ENCODE results near the gene PTDSS2.

The PTDSS2 gene

GRCh38 chr11:486189-486588, 36.1 kb downstream of the PTDSS2 start:
- Histone ChIP-seq H3K9me2 (replicated peaks; ENCODE audit: insufficient read depth, low read length) (no peaks in the 10 kb centered on the region), H3K27me3 (replicated peaks; ENCODE audit: insufficient read depth, low read length) (no peaks in the 10 kb centered on the region), H3K4me3 (ENCODE audit: low read length) (no peak overlapping the region), H4K20me1 (ENCODE audit: insufficient read depth, low read length) (no peaks in the 10 kb centered on the region), H3K9me3 (replicated peaks; ENCODE audit: insufficient read depth, low read length) (no peaks in the 10 kb centered on the region), H3K4me1 (ENCODE audit: low read length) (no peaks in the 10 kb centered on the region), H3K27ac (ENCODE audit: low read length) (no peak overlapping the region), H3K79me2 (ENCODE audit: low read length) (no peaks in the 10 kb centered on the region), H3K36me3 (replicated peaks; ENCODE audit: insufficient read depth, low read length) (no peaks in the 10 kb centered on the region), H3K4me2 (ENCODE audit: low read depth, low read length) (no peak overlapping the region), H3F3A (ENCODE audit: insufficient read depth, low read length) (no peaks in the 10 kb centered on the region), H2AFZ (ENCODE audit: low read length) (no peak overlapping the region), H3K9ac (ENCODE audit: low read length) (no peak overlapping the region)
- DNase-seq = no peak
- TF ChIP-seq EZH2 (optimal IDR thresholded peaks at IDR 0.05; ENCODE audit: low read depth, low read length) (no peak), EZH2phosphoT487 (IDR thresholded peaks at IDR 0.05; ENCODE audit: low read length) (no peak), CTCF (IDR thresholded peaks at IDR 0.05; ENCODE audit: low read length) (no peak)

- Histone ChIP-seq H3K4me3 (ENCODE audit: low read length) (no peak overlapping the region), H3K4me2 (ENCODE audit: low read depth, low read length) (no peak overlapping the region), H4K20me1 (ENCODE audit: insufficient read depth, low read length) (no peaks in the 10 kb centered on the region), H3F3A (ENCODE audit: insufficient read depth, low read length) (no peaks in the 10 kb centered on the region), H3K27me3 (replicated peaks; ENCODE audit: insufficient read depth, low read length) (no peaks in the 10 kb centered on the region), H3K27ac (ENCODE audit: low read length) (no peak overlapping the region), H3K9me3 (replicated peaks; ENCODE audit: insufficient read depth, low read length) (no peaks in the 10 kb centered on the region), H3K9me2 (replicated peaks; ENCODE audit: insufficient read depth, low read length) (no peaks in the 10 kb centered on the region), H3K36me3 (replicated peaks; ENCODE audit: insufficient read depth, low read length) (no peaks in the 10 kb centered on the region), H3K9ac (ENCODE audit: low read length) (no peak overlapping the region), H3K4me1 (ENCODE audit: low read length) (no peaks in the 10 kb centered on the region), H2AFZ (ENCODE audit: low read length) (no peak overlapping the region), H3K79me2 (ENCODE audit: low read length) (no peaks in the 10 kb centered on the region)
- TF ChIP-seq CTCF (IDR thresholded peaks at IDR 0.05; ENCODE audit: low read length) (no peak), EZH2 (optimal IDR thresholded peaks at IDR 0.05; ENCODE audit: low read depth, low read length) (no peak), EZH2phosphoT487 (IDR thresholded peaks at IDR 0.05; ENCODE audit: low read length) (no peak)
- no peak for DNase-seq
These were observed 37.5 kb downstream of the PTDSS2 start for GRCh38 chr11:487571-488021.

GRCh38 chr11:488062-488461, 38.0 kb downstream of the PTDSS2 start:
- TF ChIP-seq EZH2phosphoT487 (IDR thresholded peaks at IDR 0.05; ENCODE audit: low read length) (no peak), CTCF (IDR thresholded peaks at IDR 0.05; ENCODE audit: low read length) (no peak), EZH2 (optimal IDR thresholded peaks at IDR 0.05; ENCODE audit: low read depth, low read length) (no peak)
- Histone ChIP-seq H3K4me1 (ENCODE audit: low read length) (no peaks in the 10 kb centered on the region), H3K9me2 (replicated peaks; ENCODE audit: insufficient read depth, low read length) (no peaks in the 10 kb centered on the region), H3K36me3 (replicated peaks; ENCODE audit: insufficient read depth, low read length) (no peaks in the 10 kb centered on the region), H3K9me3 (replicated peaks; ENCODE audit: insufficient read depth, low read length) (no peaks in the 10 kb centered on the region), H3K27me3 (replicated peaks; ENCODE audit: insufficient read depth, low read length) (no peaks in the 10 kb centered on the region), H3K27ac (ENCODE audit: low read length) (no peak overlapping the region), H4K20me1 (ENCODE audit: insufficient read depth, low read length) (no peaks in the 10 kb centered on the region), H3F3A (ENCODE audit: insufficient read depth, low read length) (no peaks in the 10 kb centered on the region), H3K79me2 (ENCODE audit: low read length) (no peaks in the 10 kb centered on the region), H3K9ac (ENCODE audit: low read length) (no peak overlapping the region), H3K4me3 (ENCODE audit: low read length) (no peak overlapping the region), H2AFZ (ENCODE audit: low read length) (no peak overlapping the region), H3K4me2 (ENCODE audit: low read depth, low read length) (no peak overlapping the region)
- no peak for DNase-seq
